DOHH2 (cell line): ENCODE results near the gene SPTBN1.

ENCODE experiments used
- EZH2phosphoT487 ChIP-seq: fragments of 200-600 bp; sonication (generic); IDR thresholded peaks from 2 replicates; pipeline ENCODE4 v1.6.1; 2017; ENCODE audit warnings: borderline replicate concordance, mild to moderate bottlenecking, antibody characterized with exemption, low read length, moderate library complexity, mixed read lengths
- TF ChIP-seq, protein P1 (sequence below): fragments of 200-600 bp; sonication (generic); IDR thresholded peaks from one replicate; pipeline ENCODE4 v1.5.1; 2014; ENCODE audit warnings: antibody characterized with exemption, mild to moderate bottlenecking, low read depth, low read length; ENCODE audit not compliant: poor library complexity, severe bottlenecking

DNA sequence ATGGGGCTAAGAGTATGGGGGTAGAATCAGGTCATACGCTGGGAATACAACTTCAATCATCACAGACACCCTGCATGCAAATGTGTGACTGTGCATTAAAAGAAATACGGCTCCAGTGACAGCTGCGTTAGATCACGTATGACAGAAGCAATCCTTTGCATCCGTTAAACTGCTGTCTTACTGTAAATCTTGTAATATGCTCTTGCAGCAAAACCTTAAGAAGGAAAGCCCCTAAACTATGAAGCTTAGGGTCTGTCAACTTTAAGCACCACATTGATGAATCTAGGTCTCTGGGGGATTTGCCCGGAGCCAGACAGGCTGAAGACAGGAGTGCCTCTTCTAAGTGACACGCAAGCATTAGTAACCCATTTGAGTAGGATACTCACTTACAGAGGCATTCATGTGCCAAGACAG is 182.7 kb downstream of the SPTBN1 start:
- TF ChIP-seq, protein P1, sequence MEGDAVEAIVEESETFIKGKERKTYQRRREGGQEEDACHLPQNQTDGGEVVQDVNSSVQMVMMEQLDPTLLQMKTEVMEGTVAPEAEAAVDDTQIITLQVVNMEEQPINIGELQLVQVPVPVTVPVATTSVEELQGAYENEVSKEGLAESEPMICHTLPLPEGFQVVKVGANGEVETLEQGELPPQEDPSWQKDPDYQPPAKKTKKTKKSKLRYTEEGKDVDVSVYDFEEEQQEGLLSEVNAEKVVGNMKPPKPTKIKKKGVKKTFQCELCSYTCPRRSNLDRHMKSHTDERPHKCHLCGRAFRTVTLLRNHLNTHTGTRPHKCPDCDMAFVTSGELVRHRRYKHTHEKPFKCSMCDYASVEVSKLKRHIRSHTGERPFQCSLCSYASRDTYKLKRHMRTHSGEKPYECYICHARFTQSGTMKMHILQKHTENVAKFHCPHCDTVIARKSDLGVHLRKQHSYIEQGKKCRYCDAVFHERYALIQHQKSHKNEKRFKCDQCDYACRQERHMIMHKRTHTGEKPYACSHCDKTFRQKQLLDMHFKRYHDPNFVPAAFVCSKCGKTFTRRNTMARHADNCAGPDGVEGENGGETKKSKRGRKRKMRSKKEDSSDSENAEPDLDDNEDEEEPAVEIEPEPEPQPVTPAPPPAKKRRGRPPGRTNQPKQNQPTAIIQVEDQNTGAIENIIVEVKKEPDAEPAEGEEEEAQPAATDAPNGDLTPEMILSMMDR: no peak
- no peak for TF ChIP-seq EZH2phosphoT487
